GM23338 (cell line): ENCODE results near the gene ABCF3. TPM values are rescaled to one million over a fixed set of nuclear protein-coding genes. Genes with fewer than 3 reads are reported as not detected.

Experiments used
- ATAC-seq: fragments of 200-7000 bp; cut with Tn5 transposase; 3 replicates; pipeline ENCODE4 v1.9.1; 2020
- DNase-seq: peaks from one replicate; pipeline ENCODE4 v3.0.0-alpha.2; 2015; ENCODE audit warnings: low spot score
- H2AFZ ChIP-seq: fragments of 200-600 bp; sonication (generic); 2 replicates; pipeline ENCODE4 v1.8.0; 2016; ENCODE audit warnings: antibody characterized with exemption, mild to moderate bottlenecking, moderate library complexity
- H3F3A ChIP-seq: fragments of 200-600 bp; sonication (generic); replicated peaks from 2 replicates; pipeline ENCODE4 v1.8.0; 2017; ENCODE audit warnings: antibody characterized with exemption, mixed run types, low read depth
- H3K27ac ChIP-seq: fragments of 200-600 bp; sonication (generic); 2 replicates; pipeline ENCODE4 v1.6.1; 2016; ENCODE audit warnings: low read depth
- H3K27me3 ChIP-seq: fragments of 200-600 bp; sonication (generic); 2 replicates; pipeline ENCODE4 v1.8.0; 2016; ENCODE audit warnings: mild to moderate bottlenecking, mixed run types, moderate library complexity; ENCODE audit not compliant: insufficient read depth
- H3K36me3 ChIP-seq: fragments of 200-600 bp; sonication (generic); 2 replicates; pipeline ENCODE4 v1.8.0; 2016; ENCODE audit warnings: mild to moderate bottlenecking; ENCODE audit not compliant: insufficient read depth
- H3K4me1 ChIP-seq: fragments of 200-600 bp; sonication (generic); 2 replicates; pipeline ENCODE4 v1.8.0; 2016; ENCODE audit warnings: mild to moderate bottlenecking, moderate library complexity; ENCODE audit not compliant: insufficient read depth
- H3K4me2 ChIP-seq: fragments of 200-600 bp; sonication (generic); 2 replicates; pipeline ENCODE4 v1.7.1; 2017; ENCODE audit warnings: mixed run types
- H3K4me3 ChIP-seq: fragments of 200-600 bp; sonication (generic); 2 replicates; pipeline ENCODE4 v1.6.1; 2016; ENCODE audit warnings: mixed run types
- H3K79me2 ChIP-seq: fragments of 200-600 bp; sonication (generic); replicated peaks from 2 replicates; pipeline ENCODE4 v1.8.0; 2017; ENCODE audit warnings: mild to moderate bottlenecking; ENCODE audit not compliant: insufficient read depth
- H3K9me2 ChIP-seq: fragments of 200-600 bp; sonication (generic); 2 replicates; pipeline ENCODE4 v1.8.0; 2017; ENCODE audit not compliant: insufficient read depth
- H4K20me1 ChIP-seq: fragments of 200-600 bp; sonication (generic); replicated peaks from 2 replicates; pipeline ENCODE4 v1.8.0; 2017; ENCODE audit warnings: mild to moderate bottlenecking; ENCODE audit not compliant: insufficient read depth
- H3K27ac Mint-ChIP-seq: 2 replicates; pipeline ENCODE4 v1.8.0; 2020; ENCODE audit warnings: inconsistent platforms, mild to moderate bottlenecking, moderate library complexity, mixed read lengths
- H3K27me3 Mint-ChIP-seq: 3 replicates; pipeline ENCODE4 v1.8.0; 2022; ENCODE audit warnings: low read depth, mild to moderate bottlenecking, moderate library complexity, mixed read lengths, inconsistent platforms; ENCODE audit not compliant: insufficient read depth, poor library complexity
- H3K36me3 Mint-ChIP-seq: 3 replicates; pipeline ENCODE4 v1.8.0; 2021; ENCODE audit warnings: low read depth, mild to moderate bottlenecking, inconsistent platforms, moderate library complexity, mixed read lengths
- H3K4me1 Mint-ChIP-seq: 3 replicates; pipeline ENCODE4 v1.8.0; 2020; ENCODE audit warnings: mild to moderate bottlenecking, inconsistent platforms, mixed read lengths
- H3K4me3 Mint-ChIP-seq: 3 replicates; pipeline ENCODE4 v1.8.0; 2021; ENCODE audit warnings: moderate library complexity, mild to moderate bottlenecking, inconsistent platforms, mixed read lengths
- H3K9me3 Mint-ChIP-seq: 3 replicates; pipeline ENCODE4 v1.8.0; 2020; ENCODE audit warnings: moderate library complexity, mild to moderate bottlenecking, inconsistent platforms, mixed read lengths
- ETS1 ChIP-seq: IDR thresholded peaks from 2 replicates; pipeline ENCODE4 v1.6.1; 2016; ENCODE audit warnings: antibody characterized with exemption
- EZH2phosphoT487 ChIP-seq: fragments of 200-600 bp; sonication (generic); IDR thresholded peaks from one replicate; pipeline ENCODE4 v1.8.1; 2018; ENCODE audit warnings: antibody characterized with exemption; ENCODE audit not compliant: unreplicated experiment
- JUNB ChIP-seq: IDR thresholded peaks from one replicate; pipeline ENCODE4 v1.6.1; 2016; ENCODE audit warnings: antibody characterized with exemption; ENCODE audit not compliant: unreplicated experiment
- POLR2AphosphoS5 ChIP-seq: IDR thresholded peaks from 2 replicates; pipeline ENCODE4 v1.6.1; 2016; ENCODE audit warnings: antibody characterized with exemption, low read depth
- REST ChIP-seq: IDR thresholded peaks from one replicate; pipeline ENCODE4 v1.6.1; 2018; ENCODE audit warnings: antibody characterized with exemption; ENCODE audit not compliant: unreplicated experiment
- ZNF331 ChIP-seq: fragments of 250-450 bp; sonication (Bioruptor Pico); IDR thresholded peaks from 2 replicates; pipeline ENCODE4 v1.5.0; 2020; ENCODE audit warnings: low read depth, mild to moderate bottlenecking, moderate library complexity
- ZNF462 ChIP-seq: fragments of 250-450 bp; sonication (Bioruptor Pico); IDR thresholded peaks from 2 replicates; pipeline ENCODE4 v1.5.0; 2020; ENCODE audit warnings: mild to moderate bottlenecking, moderate library complexity
- polyA plus RNA-seq: library from polyadenylated mRNA; unstranded; fragments of >200 nt; fragmentation: Nextera tagmentation; extraction: Ambion mirVana; gene quantifications from 2 replicates; pipeline ENCODE4 v1.2.1, GENCODE V29; 2016
- total RNA-seq: library from RNA; depleted of rRNA; stranded (reverse); fragments of >200 nt; shearing (Covaris generic); gene quantifications from 2 replicates; pipeline ENCODE4 v1.2.3, GENCODE V29; 2014

ABCF3 gene
- total and polyA plus RNA-seq, 2 experiments from 2014 or later, result 33.4 to 48.9 TPM

- Mint-ChIP-seq H3K4me3 (no peak overlapping the region), H3K27me3 (peaks cover 10% of the 10 kb centered on the region), H3K27ac (no peak overlapping the region), H3K4me1 (peaks cover 14% of the 10 kb centered on the region), H3K9me3 (no peaks in the 10 kb centered on the region), H3K36me3 (peaks cover 21% of the 10 kb centered on the region)
- Histone ChIP-seq H3K9me2 (no peaks in the 10 kb centered on the region), H3K36me3 (no peaks in the 10 kb centered on the region; the same call in 1 of the 2 replicates), H3K27ac (no peak overlapping the region), H3K79me2 (no peaks in the 10 kb centered on the region), H3K4me3 (no peak overlapping the region), H3F3A (no peaks in the 10 kb centered on the region), H3K4me2 (no peak overlapping the region), H4K20me1 (peaks cover 12% of the 10 kb centered on the region), H3K4me1 (no peaks in the 10 kb centered on the region), H2AFZ (no peak overlapping the region), H3K27me3 (peaks cover 16% of the 10 kb centered on the region)
- DNase-seq (no peak), ATAC-seq (no peak)
- TF ChIP-seq POLR2AphosphoS5 (no peak), REST (no peak), ZNF462 (CRISPR knock-in tag) (no peak), EZH2phosphoT487 (no peak), JUNB (no peak), ZNF331 (no peak), ETS1 (no peak)
Measured at GRCh38 chr3:184239221-184239620, 53.2 kb downstream of the ABCF3 start.
